LNCaP clone FGC (cell line): ENCODE results near the gene GCKR.

ENCODE experiments used
- DNase-seq: peaks from one replicate; pipeline ENCODE4 v3.0.0-alpha.2; 2011; ENCODE audit warnings: low read depth
- H3K4me3 ChIP-seq: 2 replicates; pipeline ENCODE4 v1.5.1; 2011; ENCODE audit warnings: mild to moderate bottlenecking, low read depth, low read length, control low read depth
- TF ChIP-seq, protein P1 (sequence below): IDR thresholded peaks from 2 replicates; pipeline ENCODE4 v1.5.1; 2012; ENCODE audit warnings: mild to moderate bottlenecking; ENCODE audit not compliant: control insufficient read depth, insufficient read depth; ENCODE audit errors: extremely low read depth

Gene GCKR

DNA sequence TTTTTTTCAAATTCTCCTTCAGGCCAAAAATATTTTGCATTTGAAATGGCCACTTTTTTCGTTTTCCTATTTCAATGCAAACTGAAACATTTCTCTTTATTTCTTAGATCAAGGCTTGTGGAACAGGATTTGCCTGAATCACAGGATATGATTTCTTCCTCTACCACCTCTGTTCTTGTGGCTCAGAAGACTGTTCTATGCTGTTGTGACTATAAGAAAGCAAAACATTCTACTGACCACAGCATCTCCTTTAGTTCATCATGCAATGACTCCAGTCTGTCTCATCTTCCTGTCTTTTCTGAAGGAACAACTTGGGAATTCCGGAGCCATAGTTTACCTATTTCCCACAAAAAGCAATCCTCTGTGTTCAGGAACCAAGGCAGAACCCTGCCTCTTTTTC lies 70.0 kb downstream of the GCKR start:
- no peak overlapping the region for H3K4me3 ChIP-seq
- DNase-seq, result no peak
- TF ChIP-seq, protein P1, sequence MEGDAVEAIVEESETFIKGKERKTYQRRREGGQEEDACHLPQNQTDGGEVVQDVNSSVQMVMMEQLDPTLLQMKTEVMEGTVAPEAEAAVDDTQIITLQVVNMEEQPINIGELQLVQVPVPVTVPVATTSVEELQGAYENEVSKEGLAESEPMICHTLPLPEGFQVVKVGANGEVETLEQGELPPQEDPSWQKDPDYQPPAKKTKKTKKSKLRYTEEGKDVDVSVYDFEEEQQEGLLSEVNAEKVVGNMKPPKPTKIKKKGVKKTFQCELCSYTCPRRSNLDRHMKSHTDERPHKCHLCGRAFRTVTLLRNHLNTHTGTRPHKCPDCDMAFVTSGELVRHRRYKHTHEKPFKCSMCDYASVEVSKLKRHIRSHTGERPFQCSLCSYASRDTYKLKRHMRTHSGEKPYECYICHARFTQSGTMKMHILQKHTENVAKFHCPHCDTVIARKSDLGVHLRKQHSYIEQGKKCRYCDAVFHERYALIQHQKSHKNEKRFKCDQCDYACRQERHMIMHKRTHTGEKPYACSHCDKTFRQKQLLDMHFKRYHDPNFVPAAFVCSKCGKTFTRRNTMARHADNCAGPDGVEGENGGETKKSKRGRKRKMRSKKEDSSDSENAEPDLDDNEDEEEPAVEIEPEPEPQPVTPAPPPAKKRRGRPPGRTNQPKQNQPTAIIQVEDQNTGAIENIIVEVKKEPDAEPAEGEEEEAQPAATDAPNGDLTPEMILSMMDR, result no peak

- no peak overlapping the region for H3K4me3 ChIP-seq
- TF ChIP-seq, protein P1, result no peak
- no peak for DNase-seq
These were observed 72.8 kb downstream of the GCKR start for GRCh38 chr2:27569398-27569797.

GRCh38 chr2:27571197-27571596 lies 74.6 kb downstream of the GCKR start:
- no peak for DNase-seq
- H3K4me3 ChIP-seq, result no peak overlapping the region
- TF ChIP-seq, protein P1, result no peak

DNA sequence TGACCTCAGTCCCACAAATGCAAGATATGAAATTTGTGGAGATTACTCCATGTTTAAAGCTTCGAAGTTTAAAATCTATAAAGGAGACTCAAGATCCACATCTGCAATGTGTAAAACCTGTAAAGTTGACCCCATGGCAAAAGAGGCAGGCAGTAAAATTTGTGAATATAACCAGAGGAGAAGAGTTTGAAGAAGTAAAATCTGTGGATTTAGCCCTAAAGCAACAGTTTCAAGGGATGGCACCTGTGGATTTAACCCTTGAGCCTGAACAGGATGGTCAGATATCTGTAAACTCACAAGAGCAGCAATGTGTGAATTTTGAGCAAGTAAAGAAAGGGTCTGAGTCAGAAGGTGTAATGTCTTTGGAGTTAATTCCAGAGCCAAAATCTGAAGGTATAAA lies 75.0 kb downstream of the GCKR start:
- H3K4me3 ChIP-seq, result no peak overlapping the region
- no peak for DNase-seq
- TF ChIP-seq, protein P1, result no peak

- no peak overlapping the region for H3K4me3 ChIP-seq
- TF ChIP-seq, protein P1, result no peak
These were observed 75.8 kb downstream of the GCKR start for GRCh38 chr2:27572439-27572838.

GRCh38 chr2:27572998-27573429 lies 76.4 kb downstream of the GCKR start:
- TF ChIP-seq, protein P1, result no peak
- no peak overlapping the region for H3K4me3 ChIP-seq
- no peak for DNase-seq

More at GRCh38 chr2:27572439-27572838, 75.8 kb downstream of the GCKR start:
- DNase-seq, result no peak
